ENCODE data around the gene PCMTD2. TPM values are rescaled to one million over a fixed set of nuclear protein-coding genes. Genes with fewer than 3 reads are reported as not detected.

PCMTD2 gene
- total RNA-seq, 4 donors from 2014 or later = 34.5 to 90.8 (median 46.9) TPM

- Histone ChIP-seq H3K27me3 (no peaks in the 10 kb centered on the region), H3K4me3 (no peak overlapping the region), H3K27ac (no peak overlapping the region), H3K36me3 (no peaks in the 10 kb centered on the region), H3K9me3 (no peaks in the 10 kb centered on the region), H3K4me1 (no peaks in the 10 kb centered on the region)
- DNase-seq = peak in 1 of 3 donors; percentile 36
- TF ChIP-seq CTCF (IDR thresholded peaks at IDR 0.05) = no peak
- no peak for TF ChIP-seq POLR2A (IDR thresholded peaks at IDR 0.05)
Observed at GRCh38 chr20:64238851-64239387, 16.6 kb upstream of the PCMTD2 start.

DNA sequence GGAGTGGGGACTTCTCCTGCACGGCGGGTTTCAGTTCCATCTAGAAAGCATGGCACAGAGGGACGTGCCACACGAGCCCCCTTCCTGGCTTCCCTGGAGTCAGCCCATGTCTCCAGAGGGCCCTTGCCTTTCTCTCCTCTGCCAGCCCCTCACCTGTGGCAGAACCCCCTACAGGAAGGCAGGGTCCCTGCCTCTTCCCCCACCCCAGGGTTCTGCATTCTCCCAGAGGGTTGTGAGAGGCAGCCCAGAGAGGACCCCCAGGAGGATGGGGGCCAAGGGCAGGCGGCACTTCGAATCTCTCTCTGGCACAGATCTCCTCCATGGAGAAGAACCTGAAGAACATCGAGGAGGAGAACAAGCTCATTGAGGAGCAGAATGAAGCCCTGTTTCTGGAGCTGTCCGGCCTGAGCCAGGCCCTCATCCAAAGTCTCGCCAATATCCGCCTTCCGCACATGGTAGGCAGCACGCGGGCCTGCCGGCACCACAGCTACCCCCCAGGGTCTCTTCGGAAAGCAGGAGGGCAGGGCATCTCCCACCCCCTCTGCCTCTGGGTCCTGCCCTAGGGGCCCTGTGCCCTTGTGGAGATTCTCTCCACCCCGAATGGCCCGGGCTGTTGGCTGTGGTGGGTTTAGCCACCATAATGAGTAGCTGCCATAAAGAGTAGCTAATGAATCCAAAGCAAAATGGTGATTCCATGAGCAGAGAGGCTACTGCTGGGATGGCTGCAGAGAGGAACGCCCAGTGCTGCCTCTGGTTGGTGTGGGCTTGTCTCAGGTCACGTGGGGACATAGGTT lies 15.9 kb upstream of the PCMTD2 start:
- DNase-seq = peak in 2 of 3 donors; percentile 27 to 39
- H3K27me3 ChIP-seq = no peaks in the 10 kb centered on the region
- no peaks in the 10 kb centered on the region for H3K4me1 ChIP-seq
- H3K4me3 ChIP-seq = no peak overlapping the region
- no peak overlapping the region for H3K27ac ChIP-seq
- TF ChIP-seq POLR2A (IDR thresholded peaks at IDR 0.05) = no peak
- TF ChIP-seq CTCF (IDR thresholded peaks at IDR 0.05) = no peak
- H3K36me3 ChIP-seq = no peaks in the 10 kb centered on the region
- no peaks in the 10 kb centered on the region for H3K9me3 ChIP-seq

DNA sequence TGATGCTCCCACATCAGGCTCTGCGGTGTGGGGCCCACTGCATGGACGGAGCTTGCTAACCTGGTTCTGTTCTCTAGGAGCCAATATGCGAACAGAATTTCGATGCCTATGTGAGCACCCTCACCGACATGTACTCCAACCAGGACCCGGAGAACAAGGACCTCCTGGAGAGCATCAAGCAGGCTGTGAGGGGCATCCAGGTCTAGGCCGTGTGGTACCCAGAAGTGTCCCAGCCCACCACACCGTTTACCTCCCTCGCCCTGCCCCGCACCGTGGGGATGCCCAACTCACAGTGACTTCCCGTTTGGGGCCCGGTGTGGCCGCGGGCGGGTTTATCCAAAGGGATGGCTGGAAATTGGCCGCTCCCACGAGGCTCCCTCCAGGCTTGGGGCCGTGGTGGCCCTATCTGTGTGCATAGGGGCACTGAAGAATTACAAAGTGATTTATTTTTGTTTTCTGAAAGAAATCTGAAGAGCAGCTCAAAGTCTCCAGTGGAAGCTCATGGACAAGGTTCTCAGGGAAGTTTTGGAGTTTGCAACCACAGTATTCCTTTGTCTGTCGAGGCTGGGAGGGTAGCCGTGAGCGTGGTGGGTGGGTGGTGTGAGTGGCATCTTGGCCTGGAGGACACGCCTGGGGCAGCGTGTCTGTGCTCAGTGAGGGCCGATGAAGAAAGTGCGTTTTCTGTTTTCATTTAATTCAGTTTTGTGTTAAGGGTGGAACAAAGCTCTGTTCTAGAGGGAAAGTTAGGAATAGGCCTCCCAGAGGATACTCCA lies 15.1 kb upstream of the PCMTD2 start:
- Histone ChIP-seq H3K4me1 (no peaks in the 10 kb centered on the region), H3K27ac (no peak overlapping the region), H3K4me3 (no peak overlapping the region), H3K36me3 (no peaks in the 10 kb centered on the region), H3K9me3 (no peaks in the 10 kb centered on the region), H3K27me3 (no peaks in the 10 kb centered on the region)
- TF ChIP-seq CTCF (IDR thresholded peaks at IDR 0.05) (no peak), POLR2A (IDR thresholded peaks at IDR 0.05) (no peak)
- DNase-seq = peak in 1 of 3 donors; percentile 33

- H3K36me3 ChIP-seq = no peaks in the 10 kb centered on the region
- H3K27ac ChIP-seq = no peak overlapping the region
- TF ChIP-seq POLR2A (IDR thresholded peaks at IDR 0.05) = no peak
- no peak for TF ChIP-seq CTCF (IDR thresholded peaks at IDR 0.05)
- peak in 1 of 3 donors; percentile 38 for DNase-seq
- no peaks in the 10 kb centered on the region for H3K4me1 ChIP-seq
- H3K4me3 ChIP-seq = no peak overlapping the region
- H3K9me3 ChIP-seq = no peaks in the 10 kb centered on the region
- H3K27me3 ChIP-seq = no peaks in the 10 kb centered on the region
Observed at GRCh38 chr20:64241061-64241460, 14.5 kb upstream of the PCMTD2 start.

DNA sequence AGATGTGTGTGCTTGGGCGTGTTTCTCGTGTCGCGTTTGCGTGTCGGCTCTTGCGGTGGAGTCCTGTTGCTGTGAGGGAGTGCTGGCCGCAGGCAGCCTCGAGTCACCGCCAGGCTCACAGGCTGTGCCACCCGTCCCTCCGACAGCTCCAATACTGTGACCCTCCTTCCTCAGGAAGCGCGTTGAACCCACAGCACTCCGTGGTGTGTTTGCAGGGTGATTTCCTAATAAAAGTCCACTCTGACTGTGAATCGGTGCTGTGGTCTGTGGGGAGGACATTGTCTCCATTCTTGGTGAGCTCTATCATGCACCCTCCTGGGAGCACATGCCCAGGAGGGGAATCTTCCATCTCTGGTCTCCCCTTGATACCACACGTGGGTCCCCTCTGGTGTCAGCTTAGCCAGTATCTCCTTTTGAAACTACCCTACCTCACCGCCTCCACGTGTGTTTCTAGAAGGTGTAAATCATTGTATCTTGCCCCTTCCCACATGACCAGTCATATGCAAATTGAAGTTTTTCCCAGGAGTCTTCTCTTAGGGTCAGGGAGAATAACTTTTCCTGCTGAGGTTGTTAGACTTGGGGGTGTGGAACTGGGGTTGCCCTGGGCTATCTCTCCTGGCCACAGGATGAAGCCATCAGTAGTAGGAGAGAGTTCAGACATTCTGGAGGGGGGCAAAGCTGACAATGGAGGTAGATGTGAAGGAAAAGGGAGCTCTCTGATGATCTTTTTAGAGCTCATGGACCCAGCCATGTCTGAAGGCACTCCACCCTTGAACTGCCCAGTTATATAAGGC lies 13.3 kb upstream of the PCMTD2 start:
- Histone ChIP-seq H3K27me3 (no peaks in the 10 kb centered on the region), H3K4me1 (no peaks in the 10 kb centered on the region), H3K4me3 (no peak overlapping the region), H3K36me3 (no peaks in the 10 kb centered on the region), H3K27ac (no peak overlapping the region), H3K9me3 (no peaks in the 10 kb centered on the region)
- peak in 1 of 3 donors; percentile 15 for DNase-seq
- no peak for TF ChIP-seq CTCF (IDR thresholded peaks at IDR 0.05)
- TF ChIP-seq POLR2A (IDR thresholded peaks at IDR 0.05) = no peak
